GM12891 (cell line): Measurements from ENCODE around the gene IFT57.

ENCODE experiments used
- DNase-seq: peaks from one replicate; pipeline ENCODE4 v3.0.0; 2011; ENCODE audit warnings: low spot score; ENCODE audit not compliant: insufficient read length
- FAIRE-seq: peaks from 2 replicates; lab custom pipeline; 2011; peaks lifted over from hg19 to GRCh38; lab: Jason Lieb, UNC
- PAX5 ChIP-seq: IDR thresholded peaks from 2 replicates; pipeline ENCODE4 v1.6.1; 2011; ENCODE audit warnings: low read length, moderate library complexity, mild to moderate bottlenecking; ENCODE audit not compliant: insufficient read depth, severe bottlenecking
- POLR2A ChIP-seq: IDR thresholded peaks from 2 replicates; pipeline ENCODE4 v1.6.1; 2011; ENCODE audit warnings: low read depth, low read length, control low read depth
- POLR2AphosphoS5 ChIP-seq: IDR thresholded peaks from 2 replicates; pipeline ENCODE4 v1.6.1; 2011; ENCODE audit warnings: low read depth, low read length, control low read depth
- POU2F2 ChIP-seq: IDR thresholded peaks from 2 replicates; pipeline ENCODE4 v1.6.1; 2011; ENCODE audit warnings: low read depth, mild to moderate bottlenecking, control low read depth, low read length, moderate library complexity
- SPI1 ChIP-seq: IDR thresholded peaks from 2 replicates; pipeline ENCODE4 v1.6.1; 2011; ENCODE audit warnings: low read depth, low read length, control low read depth
- TAF1 ChIP-seq: IDR thresholded peaks from 2 replicates; pipeline ENCODE4 v1.6.1; 2011; ENCODE audit warnings: low read depth, low read length, control low read depth

Gene IFT57

GRCh38 chr3:108241721-108242120, 19.5 kb upstream of the IFT57 start:
- TF ChIP-seq POLR2A: no peak
- TF ChIP-seq SPI1: no peak
- TF ChIP-seq PAX5: no peak
- no peak for TF ChIP-seq POLR2AphosphoS5
- TF ChIP-seq POU2F2: no peak
- TF ChIP-seq TAF1: no peak
- no peak for FAIRE-seq
- no peak for DNase-seq

GRCh38 chr3:108241146-108241545, 18.9 kb upstream of the IFT57 start:
- TF ChIP-seq SPI1 (no peak), PAX5 (no peak), TAF1 (no peak), POLR2AphosphoS5 (no peak), POU2F2 (no peak), POLR2A (no peak)
- FAIRE-seq (no peak), DNase-seq (no peak)

- DNase-seq: no peak
- no peak for FAIRE-seq
- TF ChIP-seq SPI1: no peak
- TF ChIP-seq POU2F2: no peak
- TF ChIP-seq PAX5: no peak
- no peak for TF ChIP-seq POLR2AphosphoS5
- TF ChIP-seq POLR2A: no peak
- no peak for TF ChIP-seq TAF1
Measured at GRCh38 chr3:108239082-108239481, 16.9 kb upstream of the IFT57 start.

GRCh38 chr3:108235290-108235689, 13.1 kb upstream of the IFT57 start:
- FAIRE-seq (no peak), DNase-seq (no peak)
- TF ChIP-seq POLR2AphosphoS5: no peak

GRCh38 chr3:108234387-108234957, 12.2 kb upstream of the IFT57 start:
- FAIRE-seq (no peak), DNase-seq (no peak)
- TF ChIP-seq POLR2AphosphoS5 (no peak), SPI1 (no peak), PAX5 (no peak), POU2F2 (no peak), TAF1 (no peak), POLR2A (no peak)

- TF ChIP-seq POLR2A (no peak), PAX5 (no peak), POLR2AphosphoS5 (no peak), TAF1 (no peak), POU2F2 (no peak)
- FAIRE-seq (no peak), DNase-seq (no peak)
Measured at GRCh38 chr3:108228286-108228685, 6.1 kb upstream of the IFT57 start.

GRCh38 chr3:108227131-108227530, 4.9 kb upstream of the IFT57 start:
- FAIRE-seq (no peak), DNase-seq (no peak)
- TF ChIP-seq TAF1 (no peak), POLR2A (no peak), POLR2AphosphoS5 (no peak), PAX5 (no peak), SPI1 (no peak)

- FAIRE-seq: no peak
- TF ChIP-seq POLR2AphosphoS5 (no peak), PAX5 (no peak), POU2F2 (no peak), TAF1 (no peak), SPI1 (no peak), POLR2A (no peak)
- no peak for DNase-seq
Measured at GRCh38 chr3:108225221-108225620, 3.0 kb upstream of the IFT57 start.

GRCh38 chr3:108223928-108224327, 1.7 kb upstream of the IFT57 start:
- no peak for TF ChIP-seq SPI1
- TF ChIP-seq POLR2AphosphoS5: no peak
- TF ChIP-seq POLR2A: no peak
- TF ChIP-seq PAX5: no peak
- no peak for TF ChIP-seq POU2F2
- no peak for TF ChIP-seq TAF1
- DNase-seq (no peak), FAIRE-seq (no peak)

GRCh38 chr3:108222853-108223565, 785 bp upstream of the IFT57 start:
- TF ChIP-seq TAF1: no peak
- no peak for TF ChIP-seq PAX5
- no peak for DNase-seq
- FAIRE-seq: peak; percentile 65
